Measurements from ENCODE around the gene ONECUT1.
A peak's percentile ranks its signal among the peaks of the same experiment; 100 is the strongest.

ONECUT1 gene

DNA sequence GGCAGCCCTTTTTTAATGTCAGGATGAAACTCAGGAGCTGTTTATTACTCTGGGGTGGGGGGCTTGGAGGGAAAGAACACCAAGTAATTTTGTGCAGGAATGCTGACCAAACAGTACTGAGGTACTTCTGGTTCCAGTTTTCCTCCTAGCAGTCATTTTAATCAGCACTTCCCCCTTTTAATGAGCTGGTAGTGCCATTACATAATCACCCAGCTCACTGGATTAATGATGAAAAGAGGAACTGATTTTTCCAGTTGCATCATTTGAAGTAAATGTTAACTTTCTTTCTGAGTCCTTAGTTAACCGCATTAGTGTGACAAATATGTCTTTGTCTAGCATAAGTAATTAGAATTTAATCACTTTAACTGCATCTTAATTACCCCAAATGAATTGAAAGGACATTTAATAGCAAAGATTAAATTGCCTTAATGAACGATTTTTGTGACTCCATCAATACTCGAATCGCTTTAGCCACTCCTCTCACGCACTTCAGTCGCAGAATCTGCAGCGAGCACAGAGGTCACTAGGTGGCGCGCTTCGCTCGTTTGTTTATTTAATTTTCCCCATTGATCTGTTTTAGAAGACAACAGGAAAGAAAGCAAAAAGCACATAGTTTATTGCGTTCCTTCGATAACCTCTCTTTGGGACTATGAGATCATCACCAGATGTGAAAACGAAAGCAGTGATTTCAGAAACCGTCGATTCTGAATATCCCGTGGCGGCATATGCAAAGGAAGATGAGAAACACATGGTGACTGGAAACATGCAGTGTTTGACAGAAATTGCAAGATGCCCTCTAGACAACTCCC, 9.8 kb downstream of the ONECUT1 start:
- no peak for DNase-seq

DNA sequence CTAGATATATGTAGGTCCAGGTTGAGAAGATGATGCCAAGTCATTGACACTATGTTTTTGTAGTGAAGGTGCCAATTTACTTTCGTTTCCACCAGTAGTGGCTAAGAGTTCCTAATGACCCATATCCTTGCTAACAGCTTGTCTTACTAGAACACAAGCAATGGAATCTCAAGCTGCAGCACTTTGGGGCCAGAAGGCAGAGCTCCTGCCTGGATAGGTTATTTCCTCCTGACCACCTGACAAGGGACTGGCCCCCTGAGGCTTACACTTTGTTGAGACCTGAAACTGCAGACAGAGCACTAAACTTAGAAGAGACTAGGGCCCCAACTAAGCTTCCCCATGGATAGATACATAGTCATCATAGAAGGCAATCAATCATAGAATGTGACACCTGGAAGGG, 11.7 kb downstream of the ONECUT1 start:
- DNase-seq: no peak

DNA sequence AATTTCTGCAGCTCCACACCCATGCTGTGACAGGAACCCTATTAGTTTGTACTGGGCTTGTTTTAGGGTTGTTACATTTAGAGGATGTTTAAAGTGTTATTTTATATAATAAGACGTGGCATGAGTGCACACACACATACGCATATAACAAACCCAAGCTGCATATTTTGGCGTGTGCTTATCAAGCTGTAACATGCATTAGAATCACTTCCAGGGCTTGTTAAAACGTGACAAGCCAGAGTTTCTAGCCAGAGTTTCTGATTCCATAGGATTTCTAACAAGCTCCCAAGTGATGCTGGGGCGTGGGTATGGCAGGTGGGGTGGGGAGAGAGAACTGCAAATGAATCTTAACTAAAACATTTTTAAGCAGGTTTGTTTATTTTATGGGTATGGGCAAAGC, 17.4 kb downstream of the ONECUT1 start:
- DNase-seq: no peak

DNA sequence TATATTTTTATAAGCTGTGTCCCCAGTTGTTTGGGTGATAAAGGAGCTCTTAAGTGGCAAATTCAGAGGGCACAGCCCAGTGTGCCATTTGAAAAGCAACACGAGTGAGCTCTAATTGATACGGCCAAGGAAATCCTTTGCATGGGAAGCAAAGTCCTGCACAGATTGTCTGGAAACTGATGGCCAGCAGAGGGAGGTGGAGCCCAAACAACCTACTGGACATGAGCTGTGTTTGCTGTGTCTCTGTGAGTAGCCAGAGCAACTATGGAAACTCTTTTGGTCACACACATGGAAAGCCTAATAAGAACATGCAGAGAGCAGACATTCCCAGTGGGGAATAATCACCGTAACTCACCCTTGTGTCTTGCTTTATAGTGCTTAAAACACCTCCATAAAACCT, 24.4 kb downstream of the ONECUT1 start:
- no peak for DNase-seq

DNA sequence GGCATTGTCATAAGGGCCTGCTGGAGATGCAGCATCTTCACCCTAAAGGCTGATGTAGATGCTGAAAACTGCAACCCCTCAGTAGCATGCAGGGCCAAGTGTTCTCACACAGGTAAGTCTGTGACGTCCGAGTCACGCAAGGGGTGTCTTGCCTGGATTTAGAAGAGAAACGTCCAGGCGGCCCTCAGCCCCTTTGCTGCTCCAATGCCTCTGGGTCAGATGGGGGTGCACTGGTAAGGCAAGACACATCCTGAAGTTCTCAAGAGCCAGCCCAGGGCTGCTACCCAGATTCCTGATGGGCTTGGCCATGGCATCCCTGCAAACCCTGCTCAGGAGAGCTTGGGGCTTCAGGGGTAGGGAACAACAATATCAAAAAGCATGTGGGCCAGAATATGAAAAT, 25.4 kb downstream of the ONECUT1 start:
- no peak for DNase-seq

DNA sequence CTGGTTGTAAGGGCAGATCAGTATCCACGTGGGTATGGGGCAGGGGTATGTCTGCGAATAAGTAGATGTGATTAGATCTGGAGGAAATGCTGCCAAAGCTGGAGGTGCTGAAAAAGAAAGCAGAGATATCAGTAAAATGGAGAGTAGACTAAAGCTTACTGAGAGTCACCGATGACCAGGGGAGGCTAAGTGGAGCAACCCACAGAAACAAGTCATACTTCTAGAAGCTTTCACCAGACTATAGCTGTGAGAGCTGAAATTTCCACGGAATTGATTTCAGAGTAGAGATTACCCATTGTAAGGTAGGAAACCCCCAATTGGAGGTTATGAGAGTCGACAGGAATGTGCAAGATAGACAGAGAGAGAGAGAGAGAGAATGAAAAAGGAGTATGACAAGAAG, 27.5 kb downstream of the ONECUT1 start:
- no peak for DNase-seq

DNA sequence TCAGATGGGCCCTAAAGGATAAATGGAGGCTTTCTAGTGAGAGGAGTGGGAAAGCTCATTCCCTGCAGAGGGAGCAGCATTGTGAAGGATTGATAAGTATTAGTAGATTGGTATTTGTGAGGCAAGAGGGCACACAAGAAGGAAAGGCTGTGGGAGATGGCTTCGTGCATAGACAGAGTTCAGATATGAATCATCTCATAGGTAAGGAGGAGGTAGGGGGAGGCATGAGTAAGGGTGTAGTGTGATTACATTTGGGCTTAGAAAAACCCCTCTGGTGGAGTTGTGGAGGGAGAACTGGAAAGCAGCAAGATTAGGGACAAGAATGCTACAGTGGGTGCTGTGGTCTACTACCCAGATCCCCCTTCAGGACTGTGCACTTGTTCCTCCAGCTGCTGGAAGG, 29.6 kb downstream of the ONECUT1 start:
- DNase-seq: no peak

DNA sequence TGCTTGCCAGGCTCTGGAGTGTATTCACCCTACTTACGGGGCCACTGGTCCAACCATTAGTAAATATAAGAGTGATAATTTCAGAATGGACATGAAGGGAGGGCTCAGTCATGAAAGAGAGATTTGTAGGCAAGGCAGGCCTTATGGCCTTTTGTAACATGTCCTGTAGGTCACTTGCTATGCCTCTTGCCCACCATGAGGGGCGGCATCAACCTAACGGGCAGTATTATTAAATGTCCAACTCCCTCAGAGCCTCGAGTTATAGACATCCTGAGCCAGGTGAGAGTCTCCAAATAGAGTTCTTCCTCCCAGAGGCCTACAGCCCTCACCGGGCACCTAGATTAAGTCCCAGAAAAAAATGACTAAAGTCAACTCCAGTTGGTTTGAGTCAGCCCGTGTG, 30.2 kb downstream of the ONECUT1 start:
- no peak for DNase-seq

DNA sequence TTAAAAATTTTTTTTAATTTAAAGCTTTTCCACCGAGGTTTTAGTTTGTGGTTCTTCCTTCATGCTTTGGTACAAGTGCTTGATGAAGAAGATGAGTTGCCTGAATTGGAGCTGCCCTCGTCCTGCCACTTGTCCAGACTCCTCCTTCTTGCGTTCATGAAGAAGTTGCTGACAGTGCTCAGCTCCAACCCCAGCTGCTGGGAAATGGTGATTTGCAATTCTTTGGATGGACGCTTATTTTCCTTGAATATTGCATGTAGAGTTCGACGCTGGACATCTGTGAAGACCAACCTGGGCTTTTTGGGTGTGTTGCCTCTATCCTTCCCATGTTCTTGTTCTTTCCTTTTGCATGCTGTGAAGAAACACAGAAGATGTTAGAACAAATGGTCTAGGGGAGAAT, 32.6 kb downstream of the ONECUT1 start:
- no peak for DNase-seq

DNA sequence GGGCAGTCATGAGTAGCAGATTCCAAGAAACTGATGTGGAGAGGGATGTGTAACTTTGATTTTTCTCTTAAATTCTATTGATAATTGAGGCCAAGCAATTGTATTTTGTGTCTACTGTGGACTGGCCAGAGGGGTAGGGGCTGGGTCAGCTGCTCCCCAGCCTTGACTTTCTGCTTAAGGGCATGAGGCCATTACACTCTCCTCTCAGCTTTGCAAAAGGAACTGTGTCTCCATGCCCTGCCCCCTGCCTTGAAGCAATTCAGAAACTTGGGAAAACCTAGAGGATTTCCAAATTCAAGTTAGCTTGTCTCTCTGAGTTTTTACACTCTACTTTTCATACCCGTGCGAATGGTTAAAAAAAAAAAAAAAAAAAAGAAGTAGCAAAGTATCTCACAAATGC, 38.6 kb downstream of the ONECUT1 start:
- DNase-seq: no peak

DNA sequence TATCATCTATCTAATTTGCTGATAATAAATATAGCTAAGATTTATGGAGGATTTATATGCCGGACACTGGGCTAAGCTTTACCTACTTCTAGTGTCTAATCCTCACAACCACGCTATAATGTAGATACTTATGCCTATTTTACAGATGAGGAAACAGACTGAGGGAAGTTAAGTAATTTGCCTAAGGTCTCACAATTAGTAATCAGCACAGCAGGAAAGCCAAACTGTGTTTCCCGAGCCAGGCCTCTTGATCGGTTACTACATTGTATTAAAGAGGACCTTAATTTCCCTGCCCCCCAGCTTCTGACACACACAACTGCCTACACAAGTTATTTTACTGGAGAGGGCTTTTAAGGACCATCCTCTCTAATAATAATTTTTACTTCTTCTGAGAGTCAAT, 40.9 kb downstream of the ONECUT1 start:
- DNase-seq: no peak

DNA sequence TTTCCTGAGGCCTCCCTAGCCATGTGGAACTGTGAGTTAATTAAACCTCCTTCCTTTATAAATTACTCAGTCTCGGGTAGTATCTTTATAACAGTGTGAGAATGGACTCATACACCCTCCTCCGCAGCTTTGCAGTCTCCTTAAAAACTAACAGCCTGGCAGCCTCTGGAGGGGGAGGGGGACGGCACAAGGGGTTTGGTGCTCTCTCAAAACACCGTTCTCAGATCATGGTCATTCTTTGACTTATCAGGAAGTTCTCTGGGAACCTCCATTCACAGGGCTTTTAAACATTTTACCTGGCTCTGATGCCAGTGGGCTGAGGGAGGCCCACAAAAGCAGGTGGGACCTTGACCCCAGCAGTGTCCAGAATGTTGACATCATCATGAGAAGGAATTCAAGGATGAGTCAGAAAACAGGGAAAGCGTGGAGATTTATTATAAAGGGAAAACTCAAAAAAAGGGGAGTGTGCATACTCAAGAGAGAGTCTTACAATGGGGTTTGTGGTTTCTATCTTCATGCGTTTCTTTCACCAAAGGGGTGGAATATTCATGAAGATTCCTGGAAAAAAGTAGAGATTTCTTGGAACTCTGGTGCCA, 43.9 kb downstream of the ONECUT1 start:
- no peak for DNase-seq

DNA sequence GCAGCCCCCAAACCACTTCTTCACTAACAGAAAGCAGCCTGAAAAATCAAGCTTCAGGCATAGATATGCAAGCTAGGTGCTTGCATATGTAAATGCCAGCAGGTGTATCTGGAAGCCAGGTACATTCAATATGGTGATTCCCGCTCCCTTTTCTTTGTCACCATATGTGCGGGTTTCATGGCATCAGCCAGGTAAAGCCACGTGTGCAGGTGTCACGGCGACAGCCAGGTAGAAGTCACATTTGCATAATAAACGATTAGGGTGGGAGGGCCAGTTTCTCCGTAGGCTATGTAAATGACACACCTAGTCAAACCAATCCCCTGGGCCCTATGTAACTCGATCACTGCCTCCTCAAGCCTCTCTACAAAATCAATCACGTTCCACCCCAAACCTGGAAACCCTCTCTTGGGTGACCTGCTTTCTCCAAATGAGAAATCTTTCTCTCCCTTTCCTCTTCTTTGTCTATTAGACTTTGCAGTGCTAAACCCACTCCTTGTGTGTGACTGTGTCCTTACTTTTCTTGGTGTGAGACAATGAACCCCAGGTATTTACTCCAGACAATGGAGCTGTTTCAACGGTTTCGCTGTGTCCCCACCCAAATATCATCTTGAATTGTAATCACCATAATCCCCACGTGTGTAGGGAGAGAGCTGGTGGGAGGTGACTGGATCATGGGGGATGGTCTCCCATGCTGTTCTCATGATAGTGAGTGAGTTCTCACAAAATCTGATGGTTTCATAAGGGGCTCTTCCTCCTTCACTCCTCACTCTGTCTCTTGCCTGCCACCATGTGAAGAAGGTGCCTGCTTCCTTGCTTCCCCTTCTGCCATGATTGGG, 44.6 kb downstream of the ONECUT1 start:
- DNase-seq: no peak

DNA sequence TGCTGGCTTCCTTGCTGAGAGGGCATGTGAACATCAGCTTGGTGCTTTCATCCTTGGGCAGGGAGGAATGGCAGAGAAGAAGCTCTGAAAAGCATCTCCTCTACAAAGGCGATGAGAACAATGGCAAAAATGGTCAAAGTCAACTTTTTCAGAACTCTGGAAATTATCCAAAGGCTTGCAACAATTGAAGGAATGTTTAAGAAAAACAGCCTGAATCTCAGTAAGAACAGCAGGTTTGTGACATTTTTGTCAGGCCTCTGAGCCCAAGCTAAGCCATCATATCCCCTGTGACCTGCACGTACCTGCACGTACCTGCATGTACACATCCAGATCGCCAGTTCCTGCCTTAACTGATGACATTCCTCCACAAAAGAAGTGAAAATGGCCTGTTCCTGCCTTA, 51.8 kb downstream of the ONECUT1 start:
- DNase-seq: no peak

DNA sequence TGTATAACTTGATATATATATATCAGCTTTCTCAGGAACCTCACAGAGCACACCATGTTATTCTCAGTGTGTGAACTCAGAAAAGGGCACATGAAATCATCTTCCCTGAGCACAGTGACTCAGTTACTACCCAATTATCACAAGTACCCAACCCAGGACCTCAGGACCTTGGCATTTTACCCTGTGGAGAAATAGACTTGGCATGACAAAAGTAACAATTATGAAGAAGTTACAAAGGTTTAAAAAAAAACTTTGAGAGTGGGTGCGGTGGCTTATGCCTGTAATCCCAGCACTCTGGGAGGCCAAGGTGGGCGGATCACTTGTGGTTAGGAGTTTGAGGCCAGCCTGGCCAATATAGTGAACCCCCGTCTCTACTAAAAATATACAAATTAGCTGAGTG, 52.4 kb downstream of the ONECUT1 start:
- DNase-seq: no peak

DNA sequence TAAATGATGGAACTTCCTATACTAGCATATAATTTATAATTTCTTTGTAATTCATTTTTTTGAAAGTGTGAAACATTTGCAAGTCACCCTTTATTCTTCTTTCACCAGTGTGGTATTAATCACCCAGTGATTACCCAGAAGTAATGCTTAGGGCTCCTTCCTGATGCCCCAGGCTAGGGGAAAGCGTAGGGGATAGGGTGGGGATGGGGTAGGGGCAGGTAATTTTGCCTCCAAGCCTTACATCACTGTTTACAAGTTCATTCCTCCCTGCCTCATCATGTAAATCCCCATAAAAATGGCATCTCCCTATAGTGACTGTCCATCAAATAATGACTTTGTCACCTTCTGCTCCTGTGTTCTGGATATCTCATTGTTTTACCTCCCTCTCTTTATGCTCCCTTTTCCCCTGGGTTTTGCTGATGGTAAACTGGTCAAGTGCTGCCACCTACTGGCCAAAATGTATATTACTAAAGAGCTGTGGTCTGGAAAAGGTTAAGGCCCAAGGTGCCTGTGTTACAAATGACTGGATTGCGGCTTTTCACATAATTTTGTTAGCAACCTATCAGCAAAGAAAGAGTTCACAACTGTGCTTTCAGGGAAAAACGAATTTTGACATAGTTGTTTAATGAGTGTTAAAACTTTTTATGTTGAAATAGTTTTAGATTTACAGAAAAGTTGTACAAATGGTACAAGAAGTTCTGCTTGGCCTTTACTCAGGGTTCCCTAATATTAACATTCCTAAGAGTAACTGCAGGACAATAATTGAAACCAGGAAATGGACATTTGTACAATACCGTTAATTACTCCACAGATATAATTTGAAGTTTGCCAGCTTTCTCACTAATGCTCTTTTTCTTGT, 54.7 kb downstream of the ONECUT1 start:
- DNase-seq: peak; percentile 70

DNA sequence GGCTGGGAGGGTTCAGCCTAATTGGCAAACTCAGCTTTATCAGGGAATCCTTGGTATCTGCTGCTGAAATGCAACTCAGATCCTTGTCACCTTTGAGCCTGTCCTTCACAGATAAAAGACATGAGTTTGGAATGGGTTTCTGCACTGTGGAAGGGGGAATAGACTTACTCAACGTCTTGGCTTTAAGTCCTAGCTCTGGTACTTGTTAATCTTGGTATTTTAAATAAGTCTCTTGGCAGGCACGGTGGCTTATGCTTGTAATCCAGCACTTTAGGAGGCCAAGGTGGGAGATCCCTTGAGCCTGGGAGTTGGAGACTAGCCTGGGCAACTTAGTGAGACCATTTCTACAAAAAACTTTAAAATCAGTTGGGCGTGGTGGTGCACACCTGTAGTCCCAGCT, 55.8 kb downstream of the ONECUT1 start:
- DNase-seq: no peak

DNA sequence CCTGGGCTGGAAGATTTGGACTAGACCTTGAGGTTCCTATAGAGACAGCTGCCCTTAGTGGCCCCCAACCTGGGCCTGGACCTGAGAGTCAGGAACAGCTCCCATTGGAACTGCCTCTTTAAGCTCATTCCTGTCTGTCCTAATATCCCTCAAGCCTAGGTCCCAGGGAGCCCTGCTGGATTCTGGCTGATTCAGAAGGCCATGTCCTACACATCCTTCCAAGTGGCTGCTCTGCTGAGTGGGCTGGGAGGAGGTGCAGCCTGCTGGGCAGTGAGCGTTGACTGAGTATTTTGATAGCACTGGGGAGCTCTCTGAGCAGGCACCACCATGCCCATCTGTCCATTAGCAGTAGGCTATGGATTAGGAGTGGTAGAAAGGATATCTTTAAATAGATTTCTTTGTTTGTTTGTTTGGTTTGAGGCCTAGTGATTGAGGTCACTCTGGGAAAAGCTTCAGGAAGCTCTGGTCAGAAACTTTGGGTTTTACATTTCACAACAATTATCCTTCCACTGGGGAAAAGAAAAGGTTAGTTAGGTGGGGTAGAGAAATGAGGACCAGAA, 56.4 kb downstream of the ONECUT1 start:
- DNase-seq: no peak

DNA sequence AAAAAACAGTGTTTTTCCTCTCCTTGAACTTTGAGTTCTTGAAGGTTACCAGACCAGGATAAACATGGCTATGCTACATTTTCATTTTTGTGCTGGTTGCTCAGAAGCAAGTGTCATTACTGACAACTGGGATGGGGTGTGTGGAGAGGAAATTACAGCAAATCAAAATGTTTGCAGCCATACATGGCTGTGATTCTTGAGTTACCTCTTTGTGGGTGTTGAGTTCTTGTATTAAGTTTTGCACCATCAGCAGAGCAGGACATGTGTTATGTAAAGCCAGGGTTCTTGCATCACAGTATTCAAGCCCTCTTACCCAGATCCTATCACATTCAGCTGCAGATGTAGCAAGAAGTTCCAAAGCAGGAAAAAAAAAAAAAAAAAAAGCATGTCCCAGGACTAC, 57.0 kb downstream of the ONECUT1 start:
- DNase-seq: no peak

DNA sequence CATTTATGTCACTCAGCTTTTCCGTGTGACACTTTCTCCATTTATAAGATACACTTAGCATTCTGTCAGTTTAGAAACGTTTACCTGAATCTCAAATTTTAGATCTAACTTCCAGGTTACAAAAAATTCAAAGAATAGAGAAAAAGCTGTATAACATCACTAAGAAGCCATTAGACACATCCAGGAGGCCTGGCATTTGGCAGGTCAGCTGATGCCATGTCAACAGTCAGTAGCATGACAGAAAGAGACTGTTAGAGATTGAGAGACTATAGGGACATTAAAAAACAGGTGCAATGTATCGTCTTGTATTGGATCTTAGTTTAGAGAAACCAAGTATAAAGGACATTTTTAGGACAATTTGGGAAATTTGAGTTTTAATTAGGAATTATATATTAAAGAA, 57.6 kb downstream of the ONECUT1 start:
- DNase-seq: no peak

DNA sequence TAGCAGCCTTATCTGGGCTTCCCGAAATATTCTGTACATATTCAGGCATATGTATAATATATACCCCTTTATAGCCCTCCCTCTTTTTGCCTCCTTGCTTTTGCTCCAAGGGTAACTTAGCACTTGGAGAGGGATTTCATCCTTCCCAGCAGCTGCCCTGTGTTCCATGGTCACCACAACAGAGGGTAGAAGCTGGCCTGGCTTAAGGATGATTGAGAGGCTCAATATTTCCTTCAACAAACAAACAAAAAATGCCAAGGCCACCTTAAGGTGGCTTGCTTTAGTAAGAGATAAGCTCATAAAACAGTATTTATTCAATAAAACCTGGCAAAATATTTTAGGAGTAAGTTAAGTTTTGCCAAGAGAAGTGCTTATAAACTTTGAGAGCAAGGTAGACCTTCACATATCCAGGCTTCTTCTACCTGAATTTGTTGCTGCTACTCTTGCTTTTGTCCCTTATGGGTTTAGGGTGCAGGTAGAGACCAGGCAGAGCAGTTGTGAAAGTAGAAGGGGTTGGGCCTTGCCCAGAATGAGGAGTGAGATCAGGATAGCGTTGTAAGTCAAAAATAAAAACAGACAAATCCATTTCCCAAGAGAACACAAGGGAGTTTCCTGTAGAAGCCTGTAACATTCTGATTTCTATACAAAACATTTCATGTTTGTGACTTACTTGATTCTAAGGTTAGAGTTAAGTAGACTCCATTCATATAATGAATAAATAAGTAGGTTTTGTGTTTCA, 58.2 kb downstream of the ONECUT1 start:
- no peak for DNase-seq

DNA sequence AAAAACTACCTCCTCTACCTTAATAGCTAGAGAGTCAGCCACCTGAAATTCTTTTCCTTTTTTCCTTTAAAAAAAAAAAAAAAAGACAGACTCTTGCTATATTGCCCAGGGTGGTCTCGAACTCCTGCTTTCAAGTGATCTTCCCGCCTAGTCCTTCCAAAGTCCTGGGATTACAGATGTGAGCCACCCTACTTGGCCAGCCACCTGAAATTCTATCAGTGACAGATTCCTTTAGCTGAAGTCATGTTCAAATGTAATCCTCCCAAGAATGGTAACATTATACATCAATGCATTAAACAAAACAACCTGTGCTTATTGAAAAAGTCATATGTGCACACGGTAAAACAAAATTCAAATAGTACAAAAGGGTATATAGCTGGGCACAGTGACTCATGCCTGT, 59.1 kb downstream of the ONECUT1 start:
- no peak for DNase-seq

Data from NCI-H524 treated with DMSO at 0.1 percent for 48 hours (cell line).